SK-N-MC (cell line): ENCODE data around the gene SPATA3.
A peak's percentile ranks its signal among the peaks of the same experiment; 100 is the strongest.

Source experiments
- DNase-seq: peaks from one replicate; pipeline ENCODE4 v3.0.0-alpha.2; 2011; ENCODE audit warnings: low read depth, low spot score
- H3K27ac ChIP-seq: fragments of 200-600 bp; sonication (generic); 2 replicates; pipeline ENCODE4 v1.5.1; 2016; ENCODE audit warnings: mixed run types
- H3K36me3 ChIP-seq: fragments of 200-600 bp; sonication (generic); 2 replicates; pipeline ENCODE4 v1.6.1; 2017; ENCODE audit warnings: antibody characterized with exemption, low read length, mixed read lengths; ENCODE audit not compliant: insufficient read depth
- H3K4me3 ChIP-seq: fragments of 200-600 bp; sonication (generic); 2 replicates; pipeline ENCODE4 v1.5.1; 2016
- H3K9ac ChIP-seq: fragments of 200-600 bp; sonication (generic); 2 replicates; pipeline ENCODE4 v1.8.0; 2017; ENCODE audit warnings: mixed run types, mixed read lengths; ENCODE audit not compliant: insufficient read length
- H3K9me3 ChIP-seq: fragments of 200-600 bp; sonication (generic); 2 replicates; pipeline ENCODE4 v1.6.1; 2017; ENCODE audit warnings: low read depth, mild to moderate bottlenecking, antibody characterized with exemption, low read length, moderate library complexity, mixed read lengths
- EZH2 ChIP-seq: fragments of 200-600 bp; sonication (generic); IDR thresholded peaks from one replicate; pipeline ENCODE4 v1.6.1; 2017; ENCODE audit warnings: antibody characterized with exemption
- FOXP2 ChIP-seq: optimal IDR thresholded peaks from 2 replicates; pipeline ENCODE3; 2011; ENCODE audit warnings: mild to moderate bottlenecking, moderate library complexity; ENCODE audit not compliant: insufficient read depth; ENCODE audit errors: extremely low read length, control extremely low read depth
- POLR2AphosphoS5 ChIP-seq: IDR thresholded peaks from 2 replicates; pipeline ENCODE4 v1.6.1; 2012; ENCODE audit warnings: mild to moderate bottlenecking, low read depth, low read length, borderline replicate concordance

Gene SPATA3

GRCh38 chr2:230974096-230974913 is 21.6 kb upstream of the SPATA3 start:
- Histone ChIP-seq H3K4me3 (no peak overlapping the region), H3K27ac (no peak overlapping the region), H3K9ac (no peak overlapping the region), H3K36me3 (no peaks in the 10 kb centered on the region), H3K9me3 (no peaks in the 10 kb centered on the region)
- no peak for TF ChIP-seq POLR2AphosphoS5
- TF ChIP-seq FOXP2 = no peak
- no peak for TF ChIP-seq EZH2
- DNase-seq = no peak

DNA sequence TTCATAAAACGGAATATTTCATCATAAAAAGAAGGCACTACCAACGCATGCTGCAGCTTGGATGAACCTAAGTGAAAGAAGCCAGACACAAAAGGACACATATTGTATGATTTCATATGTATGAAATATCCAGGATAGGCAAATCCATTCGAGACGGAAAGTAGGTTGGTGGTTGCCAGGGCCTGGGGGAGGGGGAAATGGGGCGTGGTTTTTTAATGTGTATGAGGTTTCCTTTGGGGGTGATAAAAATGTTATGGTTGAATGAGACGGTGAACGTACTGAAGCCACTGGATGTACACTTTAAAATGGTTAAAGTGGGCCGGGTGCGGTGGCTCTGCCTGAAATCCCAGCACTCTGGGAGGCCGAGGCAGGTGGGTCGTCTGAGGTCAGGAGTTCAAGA is 20.0 kb upstream of the SPATA3 start:
- H3K9ac ChIP-seq = no peak overlapping the region
- TF ChIP-seq EZH2 = no peak
- no peak for TF ChIP-seq FOXP2
- no peak for TF ChIP-seq POLR2AphosphoS5
- DNase-seq = no peak

DNA sequence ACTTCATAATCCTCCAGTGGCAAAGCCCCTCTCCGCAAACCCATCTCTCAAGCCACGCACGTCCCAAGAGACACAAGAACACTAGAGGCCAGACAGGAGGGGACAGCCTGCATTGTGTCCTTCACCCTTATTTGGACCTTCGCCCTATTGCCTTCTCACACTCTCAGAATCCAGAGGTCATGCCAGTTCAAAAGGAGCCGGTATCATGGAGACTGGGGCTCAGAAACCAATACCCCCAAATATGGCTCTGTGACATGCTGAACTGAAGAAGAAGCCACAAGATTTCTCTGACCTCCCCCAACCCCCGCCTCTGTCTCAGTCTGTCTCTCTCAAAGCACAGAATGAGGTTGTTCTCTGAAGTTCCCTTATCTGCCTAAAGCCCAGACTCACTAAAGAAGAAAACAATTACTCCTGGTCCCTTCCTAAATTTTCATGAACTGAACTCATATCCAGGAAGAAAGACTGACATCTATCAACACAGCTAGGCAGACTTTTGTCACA is 19.2 kb upstream of the SPATA3 start:
- Histone ChIP-seq H3K9me3 (no peaks in the 10 kb centered on the region), H3K27ac (no peak overlapping the region), H3K36me3 (no peaks in the 10 kb centered on the region), H3K9ac (no peak overlapping the region), H3K4me3 (no peak overlapping the region)
- DNase-seq = no peak
- TF ChIP-seq POLR2AphosphoS5 (no peak), EZH2 (no peak), FOXP2 (no peak)

More for the DNA sequence above, 20.0 kb upstream of the SPATA3 start:
- H3K4me3 ChIP-seq = no peak overlapping the region
- no peaks in the 10 kb centered on the region for H3K36me3 ChIP-seq
- H3K9me3 ChIP-seq = no peaks in the 10 kb centered on the region
- H3K27ac ChIP-seq = no peak overlapping the region

GRCh38 chr2:230980468-230980867 is 15.5 kb upstream of the SPATA3 start:
- no peak for DNase-seq
- Histone ChIP-seq H3K27ac (no peak overlapping the region), H3K36me3 (no peaks in the 10 kb centered on the region), H3K9ac (peak overlapping the region; percentile 3), H3K9me3 (no peaks in the 10 kb centered on the region), H3K4me3 (no peak overlapping the region)
- TF ChIP-seq FOXP2 (no peak), POLR2AphosphoS5 (no peak), EZH2 (no peak)

DNA sequence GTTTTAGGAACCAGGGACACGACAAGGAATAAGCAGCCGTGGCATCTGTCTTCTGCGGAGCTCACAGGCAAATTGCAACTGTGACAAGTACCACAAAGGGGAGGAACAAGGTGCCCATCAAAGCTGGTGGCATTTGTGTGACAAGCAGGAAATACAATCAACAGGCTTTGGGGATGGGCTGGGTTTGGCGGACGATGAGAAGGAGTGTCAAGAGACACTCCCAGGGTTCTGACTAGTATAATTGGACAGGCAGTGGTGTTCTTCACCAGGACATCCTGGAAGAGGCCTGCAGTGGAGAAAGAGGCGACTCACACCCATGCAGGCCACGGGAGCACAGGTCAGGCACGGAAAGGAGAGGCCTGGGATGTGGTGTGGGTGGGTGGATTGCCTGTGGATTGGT is 14.2 kb upstream of the SPATA3 start:
- no peak overlapping the region for H3K27ac ChIP-seq
- DNase-seq = no peak
- H3K9ac ChIP-seq = no peak overlapping the region
- H3K36me3 ChIP-seq = no peaks in the 10 kb centered on the region
- TF ChIP-seq POLR2AphosphoS5 (no peak), FOXP2 (no peak), EZH2 (no peak)
- no peaks in the 10 kb centered on the region for H3K9me3 ChIP-seq
- no peak overlapping the region for H3K4me3 ChIP-seq

DNA sequence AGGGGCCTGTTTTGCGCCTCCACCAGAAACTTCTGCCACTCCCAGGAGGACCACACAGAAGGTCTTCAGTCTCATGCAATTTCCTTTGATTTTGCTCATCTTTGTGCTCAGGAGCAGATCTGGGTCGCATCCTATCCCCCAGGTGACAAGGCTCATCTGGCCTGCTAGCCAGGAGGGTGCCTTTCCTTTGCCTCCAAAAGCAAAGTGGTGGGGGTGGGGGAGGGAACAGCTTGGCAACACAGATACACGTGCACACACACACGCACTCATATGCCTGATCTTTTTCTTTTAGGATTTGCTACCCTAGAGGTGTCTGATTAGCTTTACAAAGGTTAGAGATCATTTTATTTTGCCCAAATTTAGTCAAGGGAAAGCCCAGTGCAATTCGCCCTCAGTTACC is 13.8 kb upstream of the SPATA3 start:
- Histone ChIP-seq H3K9ac (no peak overlapping the region), H3K36me3 (no peaks in the 10 kb centered on the region), H3K4me3 (no peak overlapping the region), H3K9me3 (no peaks in the 10 kb centered on the region), H3K27ac (no peak overlapping the region)
- no peak for TF ChIP-seq POLR2AphosphoS5
- no peak for TF ChIP-seq FOXP2
- no peak for TF ChIP-seq EZH2
- no peak for DNase-seq

GRCh38 chr2:230982528-230982927 is 13.4 kb upstream of the SPATA3 start:
- Histone ChIP-seq H3K36me3 (no peaks in the 10 kb centered on the region), H3K27ac (no peak overlapping the region), H3K9me3 (no peaks in the 10 kb centered on the region), H3K4me3 (no peak overlapping the region), H3K9ac (no peak overlapping the region)
- TF ChIP-seq EZH2 (no peak), POLR2AphosphoS5 (no peak), FOXP2 (no peak)
- DNase-seq = no peak

GRCh38 chr2:230983566-230983965 is 12.4 kb upstream of the SPATA3 start:
- H3K9me3 ChIP-seq = no peaks in the 10 kb centered on the region
- no peaks in the 10 kb centered on the region for H3K36me3 ChIP-seq
- TF ChIP-seq EZH2 (no peak), FOXP2 (no peak), POLR2AphosphoS5 (no peak)
- H3K4me3 ChIP-seq = no peak overlapping the region
- no peak overlapping the region for H3K27ac ChIP-seq
- H3K9ac ChIP-seq = no peak overlapping the region
- no peak for DNase-seq
